ENCODE results near the gene TNFSF10. TPM values are rescaled to one million over a fixed set of nuclear protein-coding genes. Genes with fewer than 3 reads are reported as not detected.

The TNFSF10 gene
- total RNA-seq, 5 donors from 2014 or later (not counting 1 experiment from before 2014, with no cell fraction given): 22.3 to 49.7 (median 35.8) TPM

GRCh38 chr3:172541945-172542488 is 18.8 kb upstream of the TNFSF10 start:
- ChIA-PET POLR2A (no interaction called here), CTCF (no interaction called here)
- no peaks in the 10 kb centered on the region for H3K36me3 Mint-ChIP-seq
- H3K4me1 ChIP-seq (ENCODE audit: control insufficient read depth in 1 of 2, extremely low read depth in 1 of 2, insufficient read depth in 2 of 2, low read length in 2 of 2): peaks cover 13 to 16% of the 10 kb centered on the region in 2 experiments
- H3K27ac ChIP-seq (ENCODE audit: low read length): no peak overlapping the region
- no peaks in the 10 kb centered on the region for H3K36me3 ChIP-seq (ENCODE audit: control insufficient read depth in 2 of 2, extremely low read depth in 1 of 2, insufficient read depth in 1 of 2, low read length in 1 of 2)
- H3K9me3 ChIP-seq: no peaks in the 10 kb centered on the region
- H3K4me3 Mint-ChIP-seq: no peak overlapping the region
- H3K4me1 Mint-ChIP-seq: peaks cover 41 to 53% (median 50%) of the 10 kb centered on the region in 3 donors
- H3K27ac Mint-ChIP-seq: no peak overlapping the region
- H3K9me3 Mint-ChIP-seq: no peaks in the 10 kb centered on the region
- ATAC-seq (replicated peaks in 1 of 4) (no peak), DNase-seq (no peak)
- H3K4me3 ChIP-seq (ENCODE audit: control insufficient read depth in 1 of 2, extremely low read depth in 1 of 2, low read length in 1 of 2): no peak overlapping the region
- H3K27me3 ChIP-seq (replicated peaks in 1 of 2; ENCODE audit: control insufficient read depth in 2 of 2, extremely low read depth in 1 of 2, insufficient read depth in 2 of 2, low read length in 1 of 2): no peaks in the 10 kb centered on the region
- H3K27me3 Mint-ChIP-seq: no peaks in the 10 kb centered on the region

- WGBS (ENCODE audit: insufficient coverage): no CpG with 5 or more reads among the region's 1 CpG
- Mint-ChIP-seq H3K9me3 (no peaks in the 10 kb centered on the region), H3K4me3 (no peak overlapping the region), H3K27me3 (no peaks in the 10 kb centered on the region), H3K4me1 (peaks cover 41 to 57% (median 53%) of the 10 kb centered on the region in 3 donors), H3K36me3 (no peaks in the 10 kb centered on the region), H3K27ac (no peak overlapping the region)
- CTCF ChIA-PET: interaction anchor here in 1 of 2 donors (1.0 kb wide), 1 partner anchor 56 kb away, joined by 3 read pairs; no protein-coding TSS in a partner anchor
- ATAC-seq (replicated peaks in 1 of 4) (no peak), DNase-seq (no peak)
- Histone ChIP-seq H3K27ac (ENCODE audit: low read length) (no peak overlapping the region), H3K27me3 (replicated peaks in 1 of 2; ENCODE audit: control insufficient read depth in 2 of 2, extremely low read depth in 1 of 2, insufficient read depth in 2 of 2, low read length in 1 of 2) (no peaks in the 10 kb centered on the region), H3K36me3 (ENCODE audit: control insufficient read depth in 2 of 2, extremely low read depth in 1 of 2, insufficient read depth in 1 of 2, low read length in 1 of 2) (no peaks in the 10 kb centered on the region), H3K4me3 (ENCODE audit: control insufficient read depth in 1 of 2, extremely low read depth in 1 of 2, low read length in 1 of 2) (no peak overlapping the region), H3K9me3 (no peaks in the 10 kb centered on the region), H3K4me1 (ENCODE audit: control insufficient read depth in 1 of 2, extremely low read depth in 1 of 2, insufficient read depth in 2 of 2, low read length in 2 of 2) (peaks cover 15 to 17% of the 10 kb centered on the region in 2 experiments)
- POLR2A ChIA-PET: interaction anchor here in 1 of 2 donors (0.6 kb wide), 1 partner anchor 40 kb away, joined by 3 read pairs; no protein-coding TSS in a partner anchor
These were observed 16.8 kb upstream of the TNFSF10 start for GRCh38 chr3:172540049-172540448.

GRCh38 chr3:172539273-172539672 is 16.0 kb upstream of the TNFSF10 start:
- H3K9me3 Mint-ChIP-seq: no peaks in the 10 kb centered on the region
- no peaks in the 10 kb centered on the region for H3K9me3 ChIP-seq
- peak overlapping the region in 1 of 2 donors; percentile 39 for H3K27ac Mint-ChIP-seq
- no peak overlapping the region for H3K4me3 Mint-ChIP-seq
- no peaks in the 10 kb centered on the region for H3K36me3 Mint-ChIP-seq
- H3K4me1 ChIP-seq (ENCODE audit: control insufficient read depth in 1 of 2, extremely low read depth in 1 of 2, insufficient read depth in 2 of 2, low read length in 2 of 2): peaks cover 15 to 17% of the 10 kb centered on the region in 2 experiments
- no peaks in the 10 kb centered on the region for H3K36me3 ChIP-seq (ENCODE audit: control insufficient read depth in 2 of 2, extremely low read depth in 1 of 2, insufficient read depth in 1 of 2, low read length in 1 of 2)
- no peak overlapping the region for H3K27ac ChIP-seq (ENCODE audit: low read length)
- 100% methylated on average over 3 of the region's 4 CpGs for WGBS (ENCODE audit: insufficient coverage)
- peaks cover 39 to 52% (median 46%) of the 10 kb centered on the region in 3 donors for H3K4me1 Mint-ChIP-seq
- no peak overlapping the region for H3K4me3 ChIP-seq (ENCODE audit: control insufficient read depth in 1 of 2, extremely low read depth in 1 of 2, low read length in 1 of 2)
- H3K27me3 ChIP-seq (replicated peaks in 1 of 2; ENCODE audit: control insufficient read depth in 2 of 2, extremely low read depth in 1 of 2, insufficient read depth in 2 of 2, low read length in 1 of 2): no peaks in the 10 kb centered on the region
- ChIA-PET CTCF (interaction anchor here in 1 of 2 donors (0.6 to 0.7 kb wide), 4 partner anchors 16 to 211 kb away, joined by 3 to 4 read pairs (median 3); partner anchors contain the start of gene TNFSF10), POLR2A (interaction anchor here in 1 of 2 donors (0.6 kb wide), 1 partner anchor 1687 kb away, joined by 5 read pairs; no protein-coding TSS in a partner anchor)
- no peak for ATAC-seq (replicated peaks in 1 of 4)
- no peak for DNase-seq
- no peaks in the 10 kb centered on the region for H3K27me3 Mint-ChIP-seq

GRCh38 chr3:172538368-172539151 is 15.3 kb upstream of the TNFSF10 start:
- POLR2A ChIA-PET: interaction anchor here in 1 of 2 donors (0.6 kb wide), 1 partner anchor 1686 kb away, joined by 5 read pairs; no protein-coding TSS in a partner anchor
- Histone ChIP-seq H3K4me3 (ENCODE audit: control insufficient read depth in 1 of 2, extremely low read depth in 1 of 2, low read length in 1 of 2) (no peak overlapping the region), H3K36me3 (ENCODE audit: control insufficient read depth in 2 of 2, extremely low read depth in 1 of 2, insufficient read depth in 1 of 2, low read length in 1 of 2) (no peaks in the 10 kb centered on the region), H3K27ac (ENCODE audit: low read length) (no peak overlapping the region), H3K4me1 (ENCODE audit: control insufficient read depth in 1 of 2, extremely low read depth in 1 of 2, insufficient read depth in 2 of 2, low read length in 2 of 2) (peaks cover 15 to 17% of the 10 kb centered on the region in 2 experiments), H3K9me3 (no peaks in the 10 kb centered on the region), H3K27me3 (replicated peaks in 1 of 2; ENCODE audit: control insufficient read depth in 2 of 2, extremely low read depth in 1 of 2, insufficient read depth in 2 of 2, low read length in 1 of 2) (no peaks in the 10 kb centered on the region)
- CTCF ChIA-PET: interaction anchor here in 1 of 2 donors (0.7 kb wide), 3 partner anchors 15 to 211 kb away, joined by 3 to 4 read pairs (median 3); partner anchors contain the start of gene TNFSF10
- Mint-ChIP-seq H3K9me3 (no peaks in the 10 kb centered on the region), H3K36me3 (no peaks in the 10 kb centered on the region), H3K4me1 (peaks cover 37 to 49% (median 41%) of the 10 kb centered on the region in 3 donors), H3K4me3 (peak overlapping the region in 1 of 3 donors; percentile 62), H3K27me3 (no peaks in the 10 kb centered on the region), H3K27ac (peak overlapping the region; percentile 89 to 93)
- DNase-seq (no peak), ATAC-seq (replicated peaks in 1 of 4) (no peak)
- WGBS (ENCODE audit: insufficient coverage): 67% methylated on average over 1 of the region's 3 CpGs

- POLR2A ChIA-PET: interaction anchor here in 1 of 2 donors (0.6 kb wide), 2 partner anchors 49 to 212 kb away, joined by 3 to 6 read pairs; no protein-coding TSS in a partner anchor
- Histone ChIP-seq H3K36me3 (ENCODE audit: control insufficient read depth in 2 of 2, extremely low read depth in 1 of 2, insufficient read depth in 1 of 2, low read length in 1 of 2) (no peaks in the 10 kb centered on the region), H3K9me3 (no peaks in the 10 kb centered on the region), H3K4me1 (ENCODE audit: control insufficient read depth in 1 of 2, extremely low read depth in 1 of 2, insufficient read depth in 2 of 2, low read length in 2 of 2) (peaks cover 15 to 17% of the 10 kb centered on the region in 2 experiments), H3K4me3 (ENCODE audit: control insufficient read depth in 1 of 2, extremely low read depth in 1 of 2, low read length in 1 of 2) (no peak overlapping the region), H3K27ac (ENCODE audit: low read length) (peak overlapping the region; percentile 33), H3K27me3 (replicated peaks in 1 of 2; ENCODE audit: control insufficient read depth in 2 of 2, extremely low read depth in 1 of 2, insufficient read depth in 2 of 2, low read length in 1 of 2) (no peaks in the 10 kb centered on the region)
- H3K36me3 Mint-ChIP-seq: no peaks in the 10 kb centered on the region
- peak overlapping the region in 2 of 3 donors; percentile 14 to 62 for H3K4me3 Mint-ChIP-seq
- ATAC-seq (replicated peaks in 1 of 4): peak in 3 of 4 experiments; percentile 40 to 46 (median 42)
- H3K27me3 Mint-ChIP-seq: no peaks in the 10 kb centered on the region
- CTCF ChIA-PET: interaction anchor here (0.6 to 1.0 kb wide), 2 partner anchors 58 to 128 kb away, joined by 4 to 9 read pairs; no protein-coding TSS in a partner anchor
- DNase-seq: no peak
- H3K4me1 Mint-ChIP-seq: peaks cover 31 to 44% (median 36%) of the 10 kb centered on the region in 3 donors
- peak overlapping the region; percentile 89 to 93 for H3K27ac Mint-ChIP-seq
- no CpG with 5 or more reads among the region's 3 CpGs for WGBS (ENCODE audit: insufficient coverage)
- H3K9me3 Mint-ChIP-seq: no peaks in the 10 kb centered on the region
These were observed 14.4 kb upstream of the TNFSF10 start for GRCh38 chr3:172537507-172538158.

Data from T-cell (primary cell).